Uterus (tissue), 4 donors: ENCODE measurements around the gene PUM1. TPM values are rescaled to one million over a fixed set of nuclear protein-coding genes. Genes with fewer than 3 reads are reported as not detected.

Source experiments
- DNase-seq, 2 donors: peaks; one replicate each; pipeline ENCODE4 v3.0.0-alpha.2; 2019 to 2020
- H3K27ac ChIP-seq, 2 donors: fragments of 200-600 bp; sonication (generic); 1 replicate in 1 of 2; 2 replicates in 1 of 2; pipeline ENCODE4 v1.5.1; 2016 to 2018
- H3K27me3 ChIP-seq, 2 donors: fragments of 200-600 bp; sonication (generic); one replicate each; pipeline ENCODE4 v1.5.1; 2018 to 2019; ENCODE audit warnings: control low read depth in 1 of 2
- H3K36me3 ChIP-seq, 2 donors: fragments of 200-600 bp; sonication (generic); one replicate each; pipeline ENCODE4 v1.5.1; 2019; ENCODE audit warnings: control low read depth in 1 of 2
- H3K4me1 ChIP-seq, 2 donors: fragments of 200-600 bp; sonication (generic); one replicate each; pipeline ENCODE4 v1.5.1; 2018 to 2019; ENCODE audit warnings: control low read depth in 1 of 2
- H3K4me3 ChIP-seq, 2 donors: fragments of 200-600 bp; sonication (generic); 1 replicate in 1 of 2; 2 replicates in 1 of 2; pipeline ENCODE4 v1.5.1; 2018 to 2019; ENCODE audit warnings: mild to moderate bottlenecking in 1 of 2
- H3K9me3 ChIP-seq, 2 donors: fragments of 200-600 bp; sonication (generic); one replicate each; pipeline ENCODE4 v1.5.1; 2019; ENCODE audit warnings: control low read depth in 1 of 2
- POLR2A ChIP-seq, 2 donors: fragments of 450-650 bp; IDR thresholded peaks; one replicate each; pipeline ENCODE4 v1.6.1; 2016; ENCODE audit warnings: antibody characterized with exemption in 2 of 2, mild to moderate bottlenecking in 1 of 2, moderate library complexity in 1 of 2
- intact Hi-C: fragments of 100-400 bp; cut with DNase I; formaldehyde crosslinking; loops from one replicate; pipeline ENCODE4 v1.15.1; 2023; ENCODE audit warnings: low total_unique reads
- total RNA-seq, 4 donors: library from RNA; depleted of rRNA in 3 of 4; stranded (reverse); fragments of >200 nt in 3 of 4; gene quantifications; one replicate each; pipeline versions ENCODE4 v1.1.0 to v1.2.4, GENCODE V29; 2014 to 2023
- TF ChIP-seq, protein P1 (sequence below), 4 experiments: fragments of 200-600 bp in 2 of 4; fragments of 450-650 bp in 2 of 4; sonication (generic) in 2 of 4; IDR thresholded peaks; one replicate each; pipeline ENCODE4 v1.5.1; 2016 to 2019; ENCODE audit warnings: antibody characterized with exemption in 4 of 4, mild to moderate bottlenecking in 2 of 4, moderate library complexity in 1 of 4
- donor health status: DM: yes; HTN: yes; CAD: no.

Gene PUM1
- total RNA-seq, 4 donors from 2014 or later: 42.9 to 152 (median 113) TPM

GRCh38 chr1:30933874-30934252, 131.7 kb downstream of the PUM1 start:
- intact Hi-C loops: no loop called here
- TF ChIP-seq POLR2A (IDR thresholded peaks at IDR 0.05): no peak
- TF ChIP-seq, protein P1, sequence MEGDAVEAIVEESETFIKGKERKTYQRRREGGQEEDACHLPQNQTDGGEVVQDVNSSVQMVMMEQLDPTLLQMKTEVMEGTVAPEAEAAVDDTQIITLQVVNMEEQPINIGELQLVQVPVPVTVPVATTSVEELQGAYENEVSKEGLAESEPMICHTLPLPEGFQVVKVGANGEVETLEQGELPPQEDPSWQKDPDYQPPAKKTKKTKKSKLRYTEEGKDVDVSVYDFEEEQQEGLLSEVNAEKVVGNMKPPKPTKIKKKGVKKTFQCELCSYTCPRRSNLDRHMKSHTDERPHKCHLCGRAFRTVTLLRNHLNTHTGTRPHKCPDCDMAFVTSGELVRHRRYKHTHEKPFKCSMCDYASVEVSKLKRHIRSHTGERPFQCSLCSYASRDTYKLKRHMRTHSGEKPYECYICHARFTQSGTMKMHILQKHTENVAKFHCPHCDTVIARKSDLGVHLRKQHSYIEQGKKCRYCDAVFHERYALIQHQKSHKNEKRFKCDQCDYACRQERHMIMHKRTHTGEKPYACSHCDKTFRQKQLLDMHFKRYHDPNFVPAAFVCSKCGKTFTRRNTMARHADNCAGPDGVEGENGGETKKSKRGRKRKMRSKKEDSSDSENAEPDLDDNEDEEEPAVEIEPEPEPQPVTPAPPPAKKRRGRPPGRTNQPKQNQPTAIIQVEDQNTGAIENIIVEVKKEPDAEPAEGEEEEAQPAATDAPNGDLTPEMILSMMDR (IDR thresholded peaks at IDR 0.05): no peak
- no peak for DNase-seq
- H3K36me3 ChIP-seq: no peaks in the 10 kb centered on the region
- H3K4me1 ChIP-seq: no peaks in the 10 kb centered on the region
- no peaks in the 10 kb centered on the region for H3K9me3 ChIP-seq
- H3K27ac ChIP-seq: no peak overlapping the region
- no peaks in the 10 kb centered on the region for H3K27me3 ChIP-seq
- H3K4me3 ChIP-seq: no peak overlapping the region

DNA sequence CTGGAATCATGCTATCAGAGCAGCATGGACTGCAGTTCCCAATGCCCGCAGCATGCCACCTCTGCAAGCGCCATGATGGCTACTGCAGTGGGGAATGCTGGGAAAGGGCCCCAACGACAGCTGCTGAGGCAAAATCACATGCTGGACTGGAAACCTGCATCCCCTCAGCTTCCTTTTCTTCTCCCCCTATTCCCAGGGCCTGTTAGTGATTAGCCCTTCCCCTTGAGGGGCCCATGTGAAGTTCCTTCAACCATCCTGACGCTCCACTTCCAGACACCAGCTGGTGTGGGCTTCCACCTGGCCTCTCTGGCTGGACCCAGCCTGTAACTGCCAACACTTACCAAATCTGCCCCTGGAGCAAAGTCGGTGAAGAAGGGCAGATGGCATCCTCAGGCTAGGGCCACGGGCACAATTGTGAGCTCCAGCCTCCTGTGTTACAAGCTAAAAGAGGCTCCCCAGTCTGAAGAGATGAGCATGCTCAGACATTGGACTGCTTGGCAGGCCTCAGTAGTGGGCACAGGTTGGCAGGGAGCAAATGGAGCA, 134.8 kb downstream of the PUM1 start:
- no peak for TF ChIP-seq POLR2A (IDR thresholded peaks at IDR 0.05)
- TF ChIP-seq, protein P1 (IDR thresholded peaks at IDR 0.05): no peak
- DNase-seq: no peak
- H3K36me3 ChIP-seq: no peaks in the 10 kb centered on the region
- intact Hi-C loops: no loop called here
- H3K27me3 ChIP-seq: no peaks in the 10 kb centered on the region
- H3K4me3 ChIP-seq: no peak overlapping the region
- no peak overlapping the region for H3K27ac ChIP-seq
- H3K9me3 ChIP-seq: no peaks in the 10 kb centered on the region
- H3K4me1 ChIP-seq: no peaks in the 10 kb centered on the region

- Histone ChIP-seq H3K4me1 (no peaks in the 10 kb centered on the region), H3K9me3 (no peaks in the 10 kb centered on the region), H3K4me3 (no peak overlapping the region), H3K36me3 (no peaks in the 10 kb centered on the region), H3K27me3 (no peaks in the 10 kb centered on the region), H3K27ac (no peak overlapping the region)
- DNase-seq: no peak
- intact Hi-C loops: no loop called here
- no peak for TF ChIP-seq POLR2A (IDR thresholded peaks at IDR 0.05)
- TF ChIP-seq, protein P1 (IDR thresholded peaks at IDR 0.05): no peak
These were observed 135.5 kb downstream of the PUM1 start for GRCh38 chr1:30929944-30930525.

DNA sequence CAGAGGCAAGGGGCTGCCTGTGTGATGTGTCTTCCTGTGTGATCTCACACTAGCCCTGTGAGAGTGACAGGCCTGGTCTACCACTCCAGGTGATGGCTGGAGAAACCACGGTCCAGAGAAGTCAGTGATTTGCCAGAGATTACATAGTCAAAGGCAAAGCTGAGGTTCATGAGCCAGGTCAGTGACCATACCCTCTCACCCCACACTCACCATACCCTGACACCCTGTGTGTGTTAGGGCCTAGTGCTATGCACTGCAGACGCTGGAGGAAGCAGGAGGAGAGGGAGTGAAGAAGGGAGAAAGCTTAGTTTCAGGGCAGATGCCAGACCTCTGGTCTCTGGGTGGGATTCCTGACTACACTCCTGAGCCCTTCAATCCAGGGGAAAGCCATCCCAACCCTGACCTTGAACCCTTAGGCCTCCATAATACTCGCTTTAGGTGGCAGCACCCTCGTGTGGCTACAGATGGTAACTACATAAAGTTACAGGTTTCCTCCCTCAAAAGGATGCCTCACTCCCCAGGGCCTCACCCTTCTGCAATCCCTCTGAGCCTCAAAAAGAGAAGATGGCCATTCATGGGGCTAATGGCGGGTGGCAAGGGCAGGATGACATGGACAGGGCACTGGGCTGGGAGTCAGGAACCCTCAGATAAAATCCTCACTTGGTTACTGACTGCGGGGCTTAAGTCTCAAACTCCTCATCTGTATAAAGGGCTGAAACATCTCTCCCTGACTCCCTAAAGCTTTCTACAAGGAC, 136.2 kb downstream of the PUM1 start:
- Histone ChIP-seq H3K9me3 (no peaks in the 10 kb centered on the region), H3K4me3 (no peak overlapping the region), H3K27me3 (no peaks in the 10 kb centered on the region), H3K27ac (no peak overlapping the region), H3K4me1 (no peaks in the 10 kb centered on the region), H3K36me3 (no peaks in the 10 kb centered on the region)
- intact Hi-C loops: no loop called here
- no peak for DNase-seq
- TF ChIP-seq, protein P1 (IDR thresholded peaks at IDR 0.05): peak; percentile 53 to 62 (median 60)
- no peak for TF ChIP-seq POLR2A (IDR thresholded peaks at IDR 0.05)

GRCh38 chr1:30928789-30929134, 136.8 kb downstream of the PUM1 start:
- no peaks in the 10 kb centered on the region for H3K36me3 ChIP-seq
- no peak for DNase-seq
- no peaks in the 10 kb centered on the region for H3K9me3 ChIP-seq
- intact Hi-C loops: no loop called here
- no peak overlapping the region for H3K4me3 ChIP-seq
- no peak for TF ChIP-seq POLR2A (IDR thresholded peaks at IDR 0.05)
- TF ChIP-seq, protein P1 (IDR thresholded peaks at IDR 0.05): no peak
- no peaks in the 10 kb centered on the region for H3K27me3 ChIP-seq
- no peaks in the 10 kb centered on the region for H3K4me1 ChIP-seq
- H3K27ac ChIP-seq: no peak overlapping the region
